HG03039 (cell line): ENCODE measurements around the gene ACAT1.
"Not testable (repeated sequence)": the region's sequence is repeated elsewhere in the genome, so short reads cannot be mapped to it uniquely, and the experiment has no call there.

Experiments
- ATAC-seq: cut with Tn5 transposase; IDR thresholded peaks from one replicate; pipeline ENCODE4 v1.9.1; 2021; ENCODE audit warnings: mild to moderate bottlenecking, moderate library complexity; ENCODE audit not compliant: unreplicated experiment

Gene ACAT1

GRCh38 chr11:108144615-108145014 is 23.2 kb downstream of the ACAT1 start:
- no peak for ATAC-seq

GRCh38 chr11:108147150-108147549 is 25.8 kb downstream of the ACAT1 start:
- no peak for ATAC-seq

- no peak for ATAC-seq
These were observed 27.2 kb downstream of the ACAT1 start for GRCh38 chr11:108148556-108148955.

GRCh38 chr11:108154591-108154990 is 33.2 kb downstream of the ACAT1 start:
- ATAC-seq: no peak

GRCh38 chr11:108160970-108161566 is 39.7 kb downstream of the ACAT1 start:
- peak; percentile 91 for ATAC-seq

GRCh38 chr11:108162878-108163277 is 41.5 kb downstream of the ACAT1 start:
- ATAC-seq: not testable (repeated sequence)

- no peak for ATAC-seq
These were observed 46.3 kb downstream of the ACAT1 start for GRCh38 chr11:108167624-108168023.

- no peak for ATAC-seq
These were observed 48.8 kb downstream of the ACAT1 start for GRCh38 chr11:108170184-108170583.

GRCh38 chr11:108177570-108177969 is 56.2 kb downstream of the ACAT1 start:
- no peak for ATAC-seq

GRCh38 chr11:108193725-108194124 is 72.4 kb downstream of the ACAT1 start:
- no peak for ATAC-seq

- no peak for ATAC-seq
These were observed 75.5 kb downstream of the ACAT1 start for GRCh38 chr11:108196901-108197300.
